PC-9 (cell line): ENCODE measurements around the gene PDE4D. TPM values are rescaled to one million over a fixed set of nuclear protein-coding genes. Genes with fewer than 3 reads are reported as not detected.

Source experiments
- BruUV-seq: library from RNA; stranded (reverse); fragments of 400-500 nt; replicated peaks from 2 replicates; lab custom pipeline; 2021; lab: Mats Ljungman, UMichigan
- CTCF ChIA-PET: fragments of 300-600 bp; sonication (Branson Sonifier 250); formaldehyde crosslinking; loops from one replicate; lab custom pipeline; 2022; ENCODE audit warnings: antibody characterized with exemption; lab: Charles Lee
- POLR2A ChIA-PET: fragments of 300-600 bp; sonication (Branson Sonifier 250); formaldehyde crosslinking; loops from one replicate; lab custom pipeline; 2022; ENCODE audit warnings: antibody characterized with exemption; ENCODE audit not compliant: unreplicated experiment; lab: Charles Lee
- DNase-seq, 2 experiments: peaks; one replicate each; pipeline versions ENCODE4 v3.0.0 to v3.0.0-alpha.2; 2015 to 2022; ENCODE audit warnings: mixed read lengths in 1 of 2
- H2AFZ ChIP-seq: fragments of 200-600 bp; sonication (generic); 2 replicates; pipeline ENCODE4 v1.8.1; 2017; ENCODE audit warnings: antibody characterized with exemption
- H3F3A ChIP-seq: fragments of 200-600 bp; sonication (generic); 2 replicates; pipeline ENCODE4 v1.8.1; 2017; ENCODE audit warnings: antibody characterized with exemption, mild to moderate bottlenecking, low read depth; ENCODE audit not compliant: insufficient read depth
- H3K27ac ChIP-seq: fragments of 200-600 bp; sonication (generic); 2 replicates; pipeline ENCODE4 v1.6.1; 2016; ENCODE audit warnings: mixed run types
- H3K27me3 ChIP-seq: fragments of 200-600 bp; sonication (generic); 2 replicates; pipeline ENCODE4 v1.6.1; 2016; ENCODE audit warnings: low read depth, mixed run types; ENCODE audit not compliant: insufficient read depth
- H3K36me3 ChIP-seq: fragments of 200-600 bp; sonication (generic); 2 replicates; pipeline ENCODE4 v1.6.1; 2016; ENCODE audit warnings: low read depth, mixed run types
- H3K4me1 ChIP-seq: fragments of 200-600 bp; sonication (generic); replicated peaks from 2 replicates; pipeline ENCODE4 v1.6.1; 2016; ENCODE audit warnings: mixed run types; ENCODE audit not compliant: insufficient read depth
- H3K4me2 ChIP-seq: fragments of 200-600 bp; sonication (generic); 2 replicates; pipeline ENCODE4 v1.6.1; 2017; ENCODE audit warnings: mixed run types
- H3K4me3 ChIP-seq: fragments of 200-600 bp; sonication (generic); 2 replicates; pipeline ENCODE4 v1.6.1; 2016; ENCODE audit warnings: mixed run types
- H3K79me2 ChIP-seq: fragments of 200-600 bp; sonication (generic); 2 replicates; pipeline ENCODE4 v1.6.1; 2017; ENCODE audit warnings: low read depth, mixed run types
- H3K9me2 ChIP-seq: fragments of 200-600 bp; sonication (generic); 2 replicates; pipeline ENCODE4 v1.8.1; 2017; ENCODE audit warnings: mild to moderate bottlenecking; ENCODE audit not compliant: insufficient read depth
- H3K9me3 ChIP-seq: fragments of 200-600 bp; sonication (generic); 2 replicates; pipeline ENCODE4 v1.8.1; 2016; ENCODE audit warnings: low read depth; ENCODE audit not compliant: insufficient read depth
- H4K20me1 ChIP-seq: fragments of 200-600 bp; sonication (generic); 2 replicates; pipeline ENCODE4 v1.8.1; 2017; ENCODE audit not compliant: insufficient read depth
- CTCF ChIP-seq: fragments of 200-600 bp; sonication (generic); conservative IDR thresholded peaks from 2 replicates; pipeline ENCODE4 v1.6.1; 2017; ENCODE audit warnings: mixed run types, antibody characterized with exemption, mild to moderate bottlenecking, moderate library complexity
- EZH2 ChIP-seq: fragments of 200-600 bp; sonication (generic); IDR thresholded peaks from 2 replicates; pipeline ENCODE4 v1.8.0; 2017; ENCODE audit warnings: antibody characterized with exemption, low read depth
- intact Hi-C: fragments of 100-400 bp; cut with micrococcal nuclease; formaldehyde crosslinking; loops from one replicate; pipeline ENCODE4 v1.10.0; 2022; ENCODE audit not compliant: unreplicated experiment
- total RNA-seq: library from RNA; stranded (reverse); gene quantifications from 2 replicates; pipeline ENCODE4 v1.2.3, GENCODE V29; 2021

Gene PDE4D
- total RNA-seq, 1 experiment from 2014 or later = 9.8 TPM

- Histone ChIP-seq H2AFZ (peak overlapping the region; percentile 46; the same call in 1 of the 2 replicates), H3K79me2 (no peaks in the 10 kb centered on the region), H3K4me2 (peak overlapping the region; percentile 84), H3F3A (peaks cover 26% of the 10 kb centered on the region), H3K27ac (peak overlapping the region; percentile 94), H4K20me1 (no peaks in the 10 kb centered on the region), H3K4me1 (peaks cover 32% of the 10 kb centered on the region), H3K4me3 (peak overlapping the region; percentile 49; the same call in 1 of the 2 replicates), H3K36me3 (no peaks in the 10 kb centered on the region), H3K9me3 (peaks cover 8% of the 10 kb centered on the region; the same call in 1 of the 2 replicates), H3K27me3 (no peaks in the 10 kb centered on the region), H3K9me2 (no peaks in the 10 kb centered on the region)
- ChIA-PET CTCF (interaction anchor here (0.6 to 1.4 kb wide), 4 partner anchors 126 to 411 kb away, joined by 3 to 5 read pairs (median 4); no protein-coding TSS in a partner anchor), POLR2A (interaction anchor here (0.6 kb wide), 1 partner anchor 1873 kb away, joined by 7 read pairs; no protein-coding TSS in a partner anchor)
- BruUV-seq = no TSS peak
- peak; percentile 28 to 58 for DNase-seq
- TF ChIP-seq CTCF = peak; percentile 86
- no peak for TF ChIP-seq EZH2
- intact Hi-C loops = loop anchor here (1.0 to 10.0 kb wide), 10 partner anchors 31 to 909 kb away; no protein-coding TSS in a partner anchor
Measured at GRCh38 chr5:59799668-59800346, 93.7 kb downstream of the PDE4D start.

- Histone ChIP-seq H3K4me3 (peak overlapping the region; percentile 49; the same call in 1 of the 2 replicates), H3K36me3 (no peaks in the 10 kb centered on the region), H3K27ac (peak overlapping the region; percentile 94), H3F3A (peaks cover 26% of the 10 kb centered on the region), H3K9me2 (no peaks in the 10 kb centered on the region), H4K20me1 (no peaks in the 10 kb centered on the region), H3K4me1 (peaks cover 37% of the 10 kb centered on the region), H2AFZ (peak overlapping the region; percentile 48), H3K4me2 (peak overlapping the region; percentile 84), H3K9me3 (peaks cover 8% of the 10 kb centered on the region; the same call in 1 of the 2 replicates), H3K79me2 (no peaks in the 10 kb centered on the region), H3K27me3 (no peaks in the 10 kb centered on the region)
- TF ChIP-seq EZH2 (no peak), CTCF (no peak)
- intact Hi-C loops = loop anchor here (1.0 to 10.0 kb wide), 6 partner anchors 30 to 604 kb away; no protein-coding TSS in a partner anchor
- BruUV-seq = no TSS peak
- ChIA-PET POLR2A (no interaction called here), CTCF (interaction anchor here (1.4 kb wide), 1 partner anchor 293 kb away, joined by 5 read pairs; no protein-coding TSS in a partner anchor)
- DNase-seq = peak; percentile 31 to 96
Measured at GRCh38 chr5:59798862-59799667, 94.5 kb downstream of the PDE4D start.

GRCh38 chr5:59795141-59795540 lies 98.4 kb downstream of the PDE4D start:
- TF ChIP-seq CTCF (no peak), EZH2 (no peak)
- H3F3A ChIP-seq = peaks cover 42% of the 10 kb centered on the region

More at GRCh38 chr5:59795141-59795540, 98.4 kb downstream of the PDE4D start:
- Histone ChIP-seq H3K4me1 (peaks cover 64% of the 10 kb centered on the region), H3K79me2 (no peaks in the 10 kb centered on the region), H3K9me2 (no peaks in the 10 kb centered on the region), H3K4me3 (no peak overlapping the region), H3K9me3 (peaks cover 8% of the 10 kb centered on the region; the same call in 1 of the 2 replicates), H3K27ac (no peak overlapping the region), H3K36me3 (no peaks in the 10 kb centered on the region), H3K27me3 (no peaks in the 10 kb centered on the region), H2AFZ (no peak overlapping the region), H4K20me1 (no peaks in the 10 kb centered on the region), H3K4me2 (no peak overlapping the region)
- CTCF ChIA-PET = no interaction called here
- POLR2A ChIA-PET = interaction anchor here (0.6 kb wide), 1 partner anchor 18 kb away, joined by 3 read pairs; no protein-coding TSS in a partner anchor
- DNase-seq = no peak
- BruUV-seq = no TSS peak
- intact Hi-C loops = loop anchor here (5.0 to 10.0 kb wide), 2 partner anchors 50 to 73 kb away; no protein-coding TSS in a partner anchor
